HEK293 (cell line): ENCODE measurements around the gene THAP7.

Experiments
- CTCF ChIA-PET: fragments of 350-600 bp; formaldehyde crosslinking; extraction: SDS; loops from one replicate; lab custom pipeline; 2021; ENCODE audit warnings: antibody characterized with exemption; lab: Yijun Ruan, JAX
- POLR2A ChIA-PET: fragments of 300-600 bp; formaldehyde crosslinking; extraction: SDS; loops from one replicate; lab custom pipeline; 2020; ENCODE audit warnings: antibody characterized with exemption, inconsistent platforms; lab: Yijun Ruan, JAX
- H3K27ac ChIP-seq: fragments of 200-500 bp; sonication (Bioruptor generic); 2 replicates; pipeline ENCODE4 v1.5.1; 2014; ENCODE audit warnings: low read depth, low read length, control low read depth, inconsistent platforms; ENCODE audit errors: extremely low read depth
- H3K36me3 ChIP-seq, 2 experiments: fragments of 200-500 bp in 1 of 2; sonication (Bioruptor generic) in 1 of 2; 1 replicate in 1 of 2; 2 replicates in 1 of 2; pipeline ENCODE4 v1.5.1; 2014 to 2017; ENCODE audit warnings: inconsistent platforms in 2 of 2, low read length in 2 of 2; ENCODE audit not compliant: control insufficient read depth in 2 of 2, insufficient read depth in 1 of 2
- H3K4me1 ChIP-seq: fragments of 200-500 bp; sonication (Bioruptor generic); 2 replicates; pipeline ENCODE4 v1.5.1; 2014; ENCODE audit warnings: mild to moderate bottlenecking, low read length, inconsistent platforms; ENCODE audit not compliant: control insufficient read depth, insufficient read depth
- H3K4me3 ChIP-seq: 2 replicates; pipeline ENCODE4 v1.5.1; 2011; ENCODE audit warnings: low read depth, mild to moderate bottlenecking, control low read depth, low read length, moderate library complexity
- H3K9me3 ChIP-seq: fragments of 200-500 bp; sonication (Bioruptor generic); 2 replicates; pipeline ENCODE4 v1.5.1; 2014; ENCODE audit warnings: low read depth, low read length, inconsistent platforms; ENCODE audit not compliant: control insufficient read depth, insufficient read depth
- BCL11B ChIP-seq: fragments of 450-650 bp; formaldehyde crosslinking; IDR thresholded peaks from 2 replicates; pipeline ENCODE4 v1.5.1; 2016; ENCODE audit warnings: low read depth, missing biosample characterization, missing genetic modification characterization
- EGR2 ChIP-seq: fragments of 450-650 bp; formaldehyde crosslinking; IDR thresholded peaks from 2 replicates; pipeline ENCODE4 v1.5.1; 2016; ENCODE audit warnings: low read depth, missing biosample characterization, missing genetic modification characterization
- PATZ1 ChIP-seq: fragments of 450-650 bp; formaldehyde crosslinking; IDR thresholded peaks from 2 replicates; pipeline ENCODE4 v1.5.1; 2016; ENCODE audit warnings: missing biosample characterization, missing genetic modification characterization
- PRDM10 ChIP-seq: fragments of 450-650 bp; formaldehyde crosslinking; IDR thresholded peaks from 2 replicates; pipeline ENCODE4 v1.5.1; 2016; ENCODE audit warnings: missing biosample characterization, missing genetic modification characterization
- PRDM6 ChIP-seq: fragments of 450-650 bp; formaldehyde crosslinking; IDR thresholded peaks from 2 replicates; pipeline ENCODE4 v1.5.1; 2017; ENCODE audit warnings: missing biosample characterization, missing genetic modification characterization
- ZBTB17 ChIP-seq: fragments of 450-650 bp; formaldehyde crosslinking; IDR thresholded peaks from 2 replicates; pipeline ENCODE4 v1.5.1; 2016; ENCODE audit warnings: missing biosample characterization, missing genetic modification characterization
- ZBTB8A ChIP-seq: fragments of 450-650 bp; formaldehyde crosslinking; IDR thresholded peaks from 2 replicates; pipeline ENCODE4 v1.5.1; 2016; ENCODE audit warnings: missing biosample characterization, missing genetic modification characterization
- ZFHX2 ChIP-seq: fragments of 450-650 bp; formaldehyde crosslinking; conservative IDR thresholded peaks from 2 replicates; pipeline ENCODE4 v1.5.1; 2016; ENCODE audit warnings: missing biosample characterization, missing genetic modification characterization
- ZIC2 ChIP-seq: fragments of 450-650 bp; formaldehyde crosslinking; IDR thresholded peaks from 2 replicates; pipeline ENCODE4 v1.5.1; 2016; ENCODE audit warnings: missing biosample characterization, missing genetic modification characterization
- ZNF132 ChIP-seq: fragments of 450-650 bp; formaldehyde crosslinking; IDR thresholded peaks from 2 replicates; pipeline ENCODE4 v1.5.1; 2017; ENCODE audit warnings: missing biosample characterization, missing genetic modification characterization, borderline replicate concordance
- ZNF248 ChIP-seq: fragments of 450-650 bp; formaldehyde crosslinking; IDR thresholded peaks from 2 replicates; pipeline ENCODE4 v1.5.1; 2017; ENCODE audit warnings: missing biosample characterization, missing genetic modification characterization
- ZNF280D ChIP-seq: fragments of 450-650 bp; formaldehyde crosslinking; IDR thresholded peaks from 2 replicates; pipeline ENCODE4 v1.5.1; 2016; ENCODE audit warnings: missing biosample characterization, missing genetic modification characterization
- ZNF341 ChIP-seq: fragments of 450-650 bp; formaldehyde crosslinking; IDR thresholded peaks from 2 replicates; pipeline ENCODE4; 2016; ENCODE audit warnings: low read depth, missing biosample characterization, missing genetic modification characterization
- ZNF398 ChIP-seq: fragments of 450-650 bp; formaldehyde crosslinking; IDR thresholded peaks from 2 replicates; pipeline ENCODE4 v1.5.1; 2017; ENCODE audit warnings: missing biosample characterization, missing genetic modification characterization
- ZNF530 ChIP-seq: fragments of 450-650 bp; formaldehyde crosslinking; IDR thresholded peaks from 2 replicates; pipeline ENCODE4 v1.5.1; 2016; ENCODE audit warnings: low read depth, missing biosample characterization, missing genetic modification characterization
- ZNF777 ChIP-seq: fragments of 450-650 bp; formaldehyde crosslinking; IDR thresholded peaks from 2 replicates; pipeline ENCODE4 v1.5.1; 2017; ENCODE audit warnings: missing biosample characterization, missing genetic modification characterization, borderline replicate concordance
- ZNF837 ChIP-seq: fragments of 450-650 bp; formaldehyde crosslinking; IDR thresholded peaks from 2 replicates; pipeline ENCODE4 v1.5.1; 2016; ENCODE audit warnings: missing biosample characterization, missing genetic modification characterization

Gene THAP7

GRCh38 chr22:21015466-21016006 is 13.6 kb upstream of the THAP7 start (continued):
- TF ChIP-seq ZNF280D (tag by site-specific recombination), result no peak
- TF ChIP-seq BCL11B, result no peak
- TF ChIP-seq ZNF132 (tag by site-specific recombination), result no peak
- TF ChIP-seq, all 188 proteins: peak for 0

- peak within 1 kb of the TSS; percentile 33 for H3K4me3 ChIP-seq
- no peaks in the 10 kb centered on the region for H3K4me1 ChIP-seq
- POLR2A ChIA-PET, result interaction anchor here (0.9 to 1.7 kb wide), 4 partner anchors 12 to 33 kb away, joined by 3 to 7 read pairs (median 6); partner anchors contain the start of genes LZTR1 and THAP7
- no peak within 1 kb of the TSS for H3K27ac ChIP-seq
- no peaks in the 10 kb centered on the region for H3K9me3 ChIP-seq
- CTCF ChIA-PET, result interaction anchor here (0.6 to 1.7 kb wide), 5 partner anchors 55 to 705 kb away, joined by 3 to 5 read pairs (median 3); no protein-coding TSS in a partner anchor
- TF ChIP-seq ZNF777 (no peak), ZFHX2 (tag by site-specific recombination) (peak; percentile 53), ZNF398 (peak; percentile 56; the same call in 1 of the 2 replicates), ZIC2 (no peak), ZNF837 (tag by site-specific recombination) (no peak), EGR2 (tag by site-specific recombination) (peak; percentile 77)
- no peaks in the 10 kb centered on the region for H3K36me3 ChIP-seq
These were observed 13.0 kb upstream of the THAP7 start, which contains the start of gene P2RX6 for GRCh38 chr22:21014726-21015465. P2RX6 (plus strand) TSS chr22:21015165; CDS start chr22:21015175, 10 bp downstream.

- Histone ChIP-seq H3K4me3 (peak overlapping the region; percentile 33), H3K4me1 (no peaks in the 10 kb centered on the region), H3K9me3 (no peaks in the 10 kb centered on the region), H3K27ac (no peak overlapping the region), H3K36me3 (no peaks in the 10 kb centered on the region)
- ChIA-PET CTCF (interaction anchor here (0.6 to 1.7 kb wide), 4 partner anchors 12 to 705 kb away, joined by 3 to 5 read pairs (median 3); partner anchors contain the start of gene THAP7), POLR2A (interaction anchor here (0.9 to 1.7 kb wide), 5 partner anchors 11 to 32 kb away, joined by 3 to 9 read pairs (median 7); partner anchors contain the start of genes LZTR1 and THAP7)
- no peak for TF ChIP-seq ZNF530 (tag by site-specific recombination)
- 0 out of 2 replicates have a peak, but pooled peaks have one; percentile 16 for TF ChIP-seq PRDM10 (tag by site-specific recombination)
- TF ChIP-seq EGR2 (tag by site-specific recombination), result 0 out of 2 replicates have a peak, but pooled peaks have one; percentile 20
- TF ChIP-seq ZNF248 (tag by site-specific recombination), result no peak
- peak; percentile 72 for TF ChIP-seq ZNF341 (tag by site-specific recombination)
- TF ChIP-seq ZIC2, result peak; percentile 89
- peak; percentile 37; the same call in 1 of the 2 replicates for TF ChIP-seq PATZ1 (tag by site-specific recombination)
- TF ChIP-seq ZBTB8A (tag by site-specific recombination), result peak; percentile 59
- TF ChIP-seq ZBTB17 (tag by site-specific recombination), result peak; percentile 75
- no peak for TF ChIP-seq PRDM6
These were observed 12.3 kb upstream of the THAP7 start for GRCh38 chr22:21014202-21014725.
